ENCODE results near the gene SHOC2.

SHOC2 gene

DNA sequence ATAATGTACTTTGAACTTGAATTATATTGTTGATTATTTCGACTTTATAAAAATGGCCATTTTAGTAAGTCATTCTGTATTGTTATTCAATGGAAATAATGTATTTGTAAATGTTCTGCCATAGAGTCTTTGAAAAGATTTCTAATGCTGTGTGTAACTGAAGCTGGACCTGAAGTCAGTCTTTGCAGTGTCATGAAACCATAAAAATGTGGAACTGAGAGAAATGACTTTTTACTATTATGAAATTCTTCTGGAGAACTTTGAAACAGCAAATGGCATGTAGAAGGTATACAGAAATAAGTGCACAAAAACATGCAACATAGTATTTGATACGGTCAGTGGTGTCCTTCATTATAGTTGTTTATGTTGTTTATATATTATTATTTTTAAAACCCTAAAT lies 97.7 kb downstream of the SHOC2 start:
- DNase-seq (ENCODE audit: low read depth): no peak
- TF ChIP-seq, protein P1, sequence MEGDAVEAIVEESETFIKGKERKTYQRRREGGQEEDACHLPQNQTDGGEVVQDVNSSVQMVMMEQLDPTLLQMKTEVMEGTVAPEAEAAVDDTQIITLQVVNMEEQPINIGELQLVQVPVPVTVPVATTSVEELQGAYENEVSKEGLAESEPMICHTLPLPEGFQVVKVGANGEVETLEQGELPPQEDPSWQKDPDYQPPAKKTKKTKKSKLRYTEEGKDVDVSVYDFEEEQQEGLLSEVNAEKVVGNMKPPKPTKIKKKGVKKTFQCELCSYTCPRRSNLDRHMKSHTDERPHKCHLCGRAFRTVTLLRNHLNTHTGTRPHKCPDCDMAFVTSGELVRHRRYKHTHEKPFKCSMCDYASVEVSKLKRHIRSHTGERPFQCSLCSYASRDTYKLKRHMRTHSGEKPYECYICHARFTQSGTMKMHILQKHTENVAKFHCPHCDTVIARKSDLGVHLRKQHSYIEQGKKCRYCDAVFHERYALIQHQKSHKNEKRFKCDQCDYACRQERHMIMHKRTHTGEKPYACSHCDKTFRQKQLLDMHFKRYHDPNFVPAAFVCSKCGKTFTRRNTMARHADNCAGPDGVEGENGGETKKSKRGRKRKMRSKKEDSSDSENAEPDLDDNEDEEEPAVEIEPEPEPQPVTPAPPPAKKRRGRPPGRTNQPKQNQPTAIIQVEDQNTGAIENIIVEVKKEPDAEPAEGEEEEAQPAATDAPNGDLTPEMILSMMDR (IDR thresholded peaks at IDR 0.05; ENCODE audit: low read depth, low read length, missing control alignments): no peak
- no peak overlapping the region for H3K4me3 ChIP-seq (ENCODE audit: low read depth, low read length)
- in situ Hi-C loops (cut with HindIII; ENCODE audit: low sequenced_read_pairs): no loop called here

DNA sequence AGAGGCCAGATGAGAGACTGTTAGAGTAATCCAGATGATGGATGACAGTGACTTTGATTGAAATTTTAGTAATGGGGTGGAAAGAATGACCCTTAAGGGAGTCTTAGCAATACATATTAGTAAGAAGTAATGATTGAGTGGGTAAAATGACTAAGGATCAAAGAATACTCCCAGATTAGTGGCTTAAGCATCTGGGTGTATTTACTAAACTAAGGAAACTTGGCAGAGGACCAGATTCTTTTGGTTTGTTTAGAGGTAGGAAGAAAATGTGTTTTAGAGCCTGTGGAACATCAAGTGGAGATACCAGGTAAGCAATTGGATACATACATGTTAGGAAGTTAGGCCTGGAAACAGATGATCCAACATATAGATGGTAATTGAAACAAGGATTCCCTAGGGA lies 98.6 kb downstream of the SHOC2 start:
- TF ChIP-seq, protein P1 (IDR thresholded peaks at IDR 0.05; ENCODE audit: low read depth, low read length, missing control alignments): no peak
- no peak overlapping the region for H3K4me3 ChIP-seq (ENCODE audit: low read depth, low read length)
- in situ Hi-C loops (cut with HindIII; ENCODE audit: low sequenced_read_pairs): no loop called here
- peak; percentile 12 for DNase-seq (ENCODE audit: low read depth)

DNA sequence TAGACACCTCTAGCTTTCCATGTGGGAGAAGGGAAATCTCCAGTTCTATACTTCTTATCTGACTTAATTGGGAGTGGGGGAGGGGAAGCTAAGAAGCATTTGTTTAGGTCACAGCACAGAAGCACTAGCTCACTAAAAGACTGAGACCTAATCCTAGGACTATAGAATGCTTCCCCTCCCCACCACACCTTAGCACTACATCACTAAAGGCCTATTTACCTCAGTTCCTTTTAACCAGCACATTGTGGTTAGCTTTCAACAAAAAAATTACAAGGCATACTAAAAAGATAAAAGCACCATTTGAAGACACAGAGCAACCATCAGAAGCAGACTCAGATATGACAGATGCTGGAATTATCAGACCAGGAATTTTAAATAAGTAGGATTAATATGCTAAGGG lies 103.7 kb downstream of the SHOC2 start:
- TF ChIP-seq, protein P1 (IDR thresholded peaks at IDR 0.05; ENCODE audit: low read depth, low read length, missing control alignments): no peak
- DNase-seq (ENCODE audit: low read depth): no peak
- no peak overlapping the region for H3K4me3 ChIP-seq (ENCODE audit: low read depth, low read length)
- in situ Hi-C loops (cut with HindIII; ENCODE audit: low sequenced_read_pairs): no loop called here

DNA sequence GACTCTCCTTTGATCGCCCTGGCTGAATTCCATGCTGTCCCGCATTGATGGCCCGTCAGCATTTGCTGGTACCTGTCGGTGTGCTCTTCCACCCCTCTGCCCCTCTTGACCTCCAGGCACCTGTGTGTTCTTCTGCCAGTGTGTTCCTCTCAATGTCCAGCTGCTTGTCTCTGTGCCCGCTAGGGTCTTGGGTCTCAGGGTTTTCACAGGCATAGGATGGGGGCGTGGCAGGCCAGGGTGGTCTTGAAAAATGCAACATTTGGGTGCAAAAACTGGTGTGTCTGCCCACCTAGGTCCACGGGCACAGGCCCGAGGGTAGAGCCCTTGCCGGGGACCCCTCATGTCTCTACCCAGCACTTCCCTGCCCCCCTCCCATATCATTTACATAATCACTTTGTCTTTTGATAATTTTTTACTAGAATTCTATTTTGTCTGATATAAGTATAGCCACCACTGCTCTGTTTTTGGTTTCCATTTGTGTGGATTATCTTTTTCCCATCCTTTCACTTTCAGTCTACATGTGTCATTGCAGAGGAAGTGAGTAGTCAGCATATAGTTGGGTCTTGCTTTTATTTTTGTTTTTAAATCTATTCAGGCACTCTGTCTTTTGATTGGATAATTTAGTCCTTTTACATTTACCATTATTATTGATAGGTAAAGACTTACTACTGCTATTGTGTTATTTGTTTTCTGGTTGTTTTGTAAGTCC lies 110.8 kb downstream of the SHOC2 start:
- in situ Hi-C loops (cut with HindIII; ENCODE audit: low sequenced_read_pairs): no loop called here
- H3K4me3 ChIP-seq (ENCODE audit: low read depth, low read length): no peak overlapping the region
- DNase-seq (ENCODE audit: low read depth): no peak
- TF ChIP-seq, protein P1 (IDR thresholded peaks at IDR 0.05; ENCODE audit: low read depth, low read length, missing control alignments): no peak

DNA sequence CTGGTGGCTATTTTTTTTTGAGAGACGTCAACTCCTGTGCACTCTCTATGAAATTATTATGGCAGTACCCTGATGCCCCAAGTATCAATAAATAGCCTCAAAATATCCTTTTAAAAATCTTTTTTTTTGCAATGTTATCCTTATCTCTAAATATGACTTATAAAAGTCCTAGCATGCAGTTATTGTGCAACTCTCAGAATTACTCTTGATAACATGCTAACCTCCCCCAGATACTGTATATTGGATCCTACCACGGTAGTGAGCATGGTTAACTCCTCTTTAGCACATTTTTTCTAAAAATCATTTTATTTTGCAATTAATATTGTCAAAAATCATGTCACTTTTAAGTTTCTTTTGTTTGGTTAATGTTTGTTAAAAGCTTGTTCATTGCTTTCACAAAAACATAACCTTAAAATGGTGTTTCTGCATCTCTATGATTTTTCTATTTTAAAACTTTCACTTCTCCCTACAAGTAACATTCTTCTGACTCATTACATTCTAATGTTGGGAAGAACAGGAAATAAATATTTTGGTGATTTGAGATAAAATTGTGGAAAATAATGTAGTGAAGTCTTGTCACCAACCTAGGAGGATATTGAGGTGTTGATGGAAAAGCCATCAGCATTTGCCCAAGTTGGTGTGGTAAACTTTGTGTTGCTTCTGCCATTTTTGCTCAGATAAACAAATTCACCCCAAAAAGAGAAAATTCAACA lies 115.3 kb downstream of the SHOC2 start:
- TF ChIP-seq, protein P1 (IDR thresholded peaks at IDR 0.05; ENCODE audit: low read depth, low read length, missing control alignments): no peak
- in situ Hi-C loops (cut with HindIII; ENCODE audit: low sequenced_read_pairs): no loop called here
- DNase-seq (ENCODE audit: low read depth): no peak

DNA sequence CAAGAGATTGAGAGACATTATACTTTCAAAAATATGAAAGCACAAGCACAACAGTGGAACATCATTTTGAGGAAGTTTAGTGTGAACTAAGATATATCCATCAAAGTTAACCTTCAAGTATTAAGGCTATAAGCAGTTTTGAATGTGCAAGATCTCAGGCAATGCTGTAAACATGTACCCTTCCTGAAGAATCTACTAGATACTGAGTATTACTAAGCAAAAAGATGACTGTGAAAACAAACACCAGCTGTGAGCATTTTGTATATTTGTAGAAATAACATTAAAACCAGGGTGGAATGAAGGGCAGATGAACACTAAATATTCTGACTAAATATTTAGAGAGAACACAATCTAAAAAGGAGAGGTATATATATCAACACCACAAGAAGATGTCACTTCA lies 116.1 kb downstream of the SHOC2 start:
- no peak overlapping the region for H3K4me3 ChIP-seq (ENCODE audit: low read depth, low read length)
- in situ Hi-C loops (cut with HindIII; ENCODE audit: low sequenced_read_pairs): no loop called here
- TF ChIP-seq, protein P1 (IDR thresholded peaks at IDR 0.05; ENCODE audit: low read depth, low read length, missing control alignments): no peak
- no peak for DNase-seq (ENCODE audit: low read depth)

More for the DNA sequence above, 115.3 kb downstream of the SHOC2 start:
- H3K4me3 ChIP-seq (ENCODE audit: low read depth, low read length): no peak overlapping the region

Data from astrocyte of the cerebellum (primary cell).